HUES48 (cell line): ENCODE results near the gene USP32.

Experiments used
- H3K27ac ChIP-seq: one replicate; pipeline ENCODE4 v1.7.0; 2013; ENCODE audit warnings: low read depth, low read length, inconsistent platforms
- H3K27me3 ChIP-seq: 2 replicates; pipeline ENCODE4 v1.6.1; 2013; ENCODE audit warnings: mild to moderate bottlenecking, low read length; ENCODE audit not compliant: control insufficient read depth, insufficient read depth
- H3K36me3 ChIP-seq: 2 replicates; pipeline ENCODE4 v1.6.1; 2013; ENCODE audit warnings: low read length; ENCODE audit not compliant: control insufficient read depth, insufficient read depth
- H3K4me1 ChIP-seq: 2 replicates; pipeline ENCODE4 v1.6.1; 2013; ENCODE audit warnings: mild to moderate bottlenecking, low read length; ENCODE audit not compliant: control insufficient read depth, insufficient read depth
- H3K4me3 ChIP-seq: 2 replicates; pipeline ENCODE4 v1.5.1; 2013; ENCODE audit warnings: mild to moderate bottlenecking, low read depth, low read length
- H3K9ac ChIP-seq: 2 replicates; pipeline ENCODE4 v1.6.1; 2013; ENCODE audit warnings: mild to moderate bottlenecking, low read depth, low read length, moderate library complexity
- H3K9me3 ChIP-seq: 2 replicates; pipeline ENCODE4 v1.6.1; 2013; ENCODE audit warnings: low read length; ENCODE audit not compliant: control insufficient read depth, insufficient read depth

The USP32 gene

GRCh38 chr17:60154616-60155426 lies 237.1 kb downstream of the USP32 start:
- H3K27me3 ChIP-seq: peaks cover 23% of the 10 kb centered on the region
- H3K4me3 ChIP-seq: no peak overlapping the region
- H3K36me3 ChIP-seq: no peaks in the 10 kb centered on the region
- no peak overlapping the region for H3K9ac ChIP-seq
- H3K4me1 ChIP-seq: peaks cover 33% of the 10 kb centered on the region
- no peak overlapping the region for H3K27ac ChIP-seq
- no peaks in the 10 kb centered on the region for H3K9me3 ChIP-seq

- Histone ChIP-seq H3K36me3 (no peaks in the 10 kb centered on the region), H3K9ac (no peak overlapping the region), H3K4me1 (peaks cover 33% of the 10 kb centered on the region), H3K27ac (no peak overlapping the region), H3K27me3 (peaks cover 33% of the 10 kb centered on the region), H3K9me3 (no peaks in the 10 kb centered on the region), H3K4me3 (no peak overlapping the region)
Measured at GRCh38 chr17:60153606-60154390, 238.1 kb downstream of the USP32 start.

- peaks cover 48% of the 10 kb centered on the region for H3K27me3 ChIP-seq
Measured at GRCh38 chr17:60151355-60151754, 240.6 kb downstream of the USP32 start.

GRCh38 chr17:60149691-60150582 lies 242.0 kb downstream of the USP32 start, which contains the start of gene CA4:
CA4 (plus strand) TSS chr17:60149973; CDS start chr17:60150035, 62 bp downstream.
- peaks cover 30% of the 10 kb centered on the region for H3K4me1 ChIP-seq
- H3K27me3 ChIP-seq: peaks cover 59% of the 10 kb centered on the region
- H3K27ac ChIP-seq: no peak within 1 kb of the TSS
- H3K9ac ChIP-seq: no peak within 1 kb of the TSS
- no peaks in the 10 kb centered on the region for H3K36me3 ChIP-seq
- no peaks in the 10 kb centered on the region for H3K9me3 ChIP-seq
- peak within 1 kb of the TSS; percentile 57 for H3K4me3 ChIP-seq

More at GRCh38 chr17:60151355-60151754, 240.6 kb downstream of the USP32 start:
- no peaks in the 10 kb centered on the region for H3K36me3 ChIP-seq
- no peak overlapping the region for H3K27ac ChIP-seq
- H3K9me3 ChIP-seq: no peaks in the 10 kb centered on the region
- H3K9ac ChIP-seq: no peak overlapping the region
- no peak overlapping the region; the same call in 1 of the 2 replicates for H3K4me3 ChIP-seq
- H3K4me1 ChIP-seq: peaks cover 29% of the 10 kb centered on the region

GRCh38 chr17:60148373-60148772 lies 243.6 kb downstream of the USP32 start:
- H3K27me3 ChIP-seq: peaks cover 67% of the 10 kb centered on the region
- no peak overlapping the region for H3K9ac ChIP-seq
- no peak overlapping the region for H3K4me3 ChIP-seq

GRCh38 chr17:60147553-60148223 lies 244.2 kb downstream of the USP32 start:
- H3K9ac ChIP-seq: no peak overlapping the region
- peaks cover 35% of the 10 kb centered on the region for H3K4me1 ChIP-seq
- no peaks in the 10 kb centered on the region for H3K9me3 ChIP-seq
- H3K27me3 ChIP-seq: peaks cover 67% of the 10 kb centered on the region
- H3K4me3 ChIP-seq: no peak overlapping the region
- no peak overlapping the region for H3K27ac ChIP-seq
- no peaks in the 10 kb centered on the region for H3K36me3 ChIP-seq

More at GRCh38 chr17:60148373-60148772, 243.6 kb downstream of the USP32 start:
- Histone ChIP-seq H3K36me3 (no peaks in the 10 kb centered on the region), H3K9me3 (no peaks in the 10 kb centered on the region), H3K4me1 (peaks cover 29% of the 10 kb centered on the region), H3K27ac (no peak overlapping the region)

GRCh38 chr17:60146206-60146605 lies 245.7 kb downstream of the USP32 start:
- H3K4me3 ChIP-seq: no peak overlapping the region
- no peak overlapping the region for H3K27ac ChIP-seq
- H3K27me3 ChIP-seq: peaks cover 66% of the 10 kb centered on the region
- H3K4me1 ChIP-seq: peaks cover 34% of the 10 kb centered on the region
- no peaks in the 10 kb centered on the region for H3K36me3 ChIP-seq
- no peaks in the 10 kb centered on the region for H3K9me3 ChIP-seq
- H3K9ac ChIP-seq: no peak overlapping the region

- Histone ChIP-seq H3K4me3 (0 out of 2 replicates have a peak overlapping the region, but pooled peaks have one; percentile 13), H3K9me3 (no peaks in the 10 kb centered on the region), H3K36me3 (no peaks in the 10 kb centered on the region), H3K27me3 (peaks cover 66% of the 10 kb centered on the region), H3K9ac (no peak overlapping the region), H3K4me1 (peaks cover 35% of the 10 kb centered on the region), H3K27ac (peak overlapping the region; percentile 0)
Measured at GRCh38 chr17:60145006-60145935, 246.7 kb downstream of the USP32 start.

- Histone ChIP-seq H3K4me3 (peak overlapping the region; percentile 55), H3K27ac (peak overlapping the region; percentile 73), H3K4me1 (peaks cover 31% of the 10 kb centered on the region), H3K27me3 (peaks cover 67% of the 10 kb centered on the region), H3K9ac (no peak overlapping the region), H3K36me3 (no peaks in the 10 kb centered on the region), H3K9me3 (no peaks in the 10 kb centered on the region)
Measured at GRCh38 chr17:60142872-60143499, 248.9 kb downstream of the USP32 start.
